HepG2 (cell line): ENCODE results near the gene MAFF. TPM values are rescaled to one million over a fixed set of nuclear protein-coding genes. Genes with fewer than 3 reads are reported as not detected.
A peak's percentile ranks its signal among the peaks of the same experiment; 100 is the strongest.

ENCODE experiments used
- CBX5 ChIP-seq: sonication (generic); formaldehyde crosslinking; IDR thresholded peaks from 2 replicates; pipeline ENCODE4 v1.4.0; 2020; ENCODE audit warnings: missing genetic modification reagents, borderline replicate concordance
- FOXO1 ChIP-seq: sonication (generic); formaldehyde crosslinking; IDR thresholded peaks from 2 replicates; pipeline ENCODE4 v1.4.0; 2020; ENCODE audit warnings: missing genetic modification reagents
- GFI1 ChIP-seq: sonication (generic); formaldehyde crosslinking; IDR thresholded peaks from 2 replicates; pipeline ENCODE4 v1.5.0; 2020; ENCODE audit warnings: missing genetic modification reagents, mild to moderate bottlenecking, borderline replicate concordance
- HMGXB4 ChIP-seq, 2 experiments: sonication (generic) in 1 of 2; formaldehyde crosslinking in 1 of 2; IDR thresholded peaks; 2 replicates each; pipeline versions ENCODE4 v1.4.0 to v1.6.1; 2018 to 2020; ENCODE audit warnings: missing genetic modification reagents in 2 of 2, borderline replicate concordance in 1 of 2, low read depth in 1 of 2, mild to moderate bottlenecking in 1 of 2, missing biosample characterization in 1 of 2
- ISL2 ChIP-seq: sonication (generic); formaldehyde crosslinking; IDR thresholded peaks from 2 replicates; pipeline ENCODE4 v1.5.0; 2020; ENCODE audit warnings: missing genetic modification reagents
- MAFK ChIP-seq, 2 experiments: IDR thresholded peaks in 1 of 2; conservative IDR thresholded peaks in 1 of 2; 2 replicates each; pipeline ENCODE4 v1.6.1; 2011; ENCODE audit warnings: improper control_type of control experiment in 2 of 2, low read length in 2 of 2
- MBNL3 ChIP-seq: fragments of 250-450 bp; sonication (Bioruptor Pico); conservative IDR thresholded peaks from 2 replicates; pipeline ENCODE4 v1.8.0; 2022; ENCODE audit warnings: mild to moderate bottlenecking, inconsistent platforms
- POLR2AphosphoS5 ChIP-seq: IDR thresholded peaks from 2 replicates; pipeline ENCODE4 v1.6.1; 2012; ENCODE audit warnings: low read depth, low read length
- YEATS2 ChIP-seq: sonication (generic); formaldehyde crosslinking; IDR thresholded peaks from 2 replicates; pipeline ENCODE4 v1.4.0; 2020; ENCODE audit warnings: missing genetic modification reagents, borderline replicate concordance
- ZNF230 ChIP-seq: sonication (generic); formaldehyde crosslinking; IDR thresholded peaks from 2 replicates; pipeline ENCODE4 v1.4.0; 2020; ENCODE audit warnings: mild to moderate bottlenecking, missing genetic modification reagents
- ZNF296 ChIP-seq: sonication (generic); formaldehyde crosslinking; conservative IDR thresholded peaks from 2 replicates; pipeline ENCODE4 v1.5.0; 2020; ENCODE audit warnings: mild to moderate bottlenecking, missing genetic modification reagents
- ZNF557 ChIP-seq: sonication (generic); formaldehyde crosslinking; IDR thresholded peaks from 2 replicates; pipeline ENCODE4 v1.4.0; 2020; ENCODE audit warnings: missing genetic modification reagents
- ZNF766 ChIP-seq: sonication (generic); formaldehyde crosslinking; IDR thresholded peaks from 2 replicates; pipeline ENCODE4 v1.5.0; 2020; ENCODE audit warnings: missing genetic modification reagents, borderline replicate concordance
- polyA plus RNA-seq, 8 experiments: library from polyadenylated mRNA; depleted of rRNA in 3 of 8; stranded (reverse) in 7 of 8; unstranded in 1 of 8; fragments of >200 nt; fragmentation: Illumina TruSeq in 4 of 8; extraction: Trizol in 4 of 8; gene quantifications; 2 replicates each; pipeline versions ENCODE4 v1.2.1 to v1.2.3, GENCODE V29; 2011 to 2016; ENCODE audit warnings: low read depth in 4 of 8, missing spikeins in 1 of 8, mixed read lengths in 1 of 8; ENCODE audit not compliant: insufficient read depth in 1 of 8
- total RNA-seq, 5 experiments: library from RNA; depleted of rRNA; stranded (reverse); fragments of >200 nt; fragmentation: Illumina TruSeq; extraction: Trizol; gene quantifications; 2 replicates each; pipeline ENCODE4 v1.2.3, GENCODE V29; 2016; ENCODE audit warnings: low read depth in 1 of 5
- TF ChIP-seq, protein P1 (sequence below): sonication (generic); formaldehyde crosslinking; IDR thresholded peaks from 2 replicates; pipeline ENCODE4 v1.5.0; 2020; ENCODE audit warnings: mild to moderate bottlenecking, missing genetic modification reagents
- TF ChIP-seq, protein P2 (sequence below): sonication (generic); formaldehyde crosslinking; IDR thresholded peaks from 2 replicates; pipeline ENCODE4 v1.5.1; 2020; ENCODE audit warnings: mild to moderate bottlenecking, missing genetic modification reagents
- TF ChIP-seq, protein P3 (sequence below): sonication (generic); formaldehyde crosslinking; IDR thresholded peaks from 2 replicates; pipeline ENCODE4 v1.8.0; 2022; ENCODE audit warnings: mild to moderate bottlenecking, missing genetic modification reagents; ENCODE audit not compliant: insufficient replicate concordance
- TF ChIP-seq, protein P4 (sequence below): sonication (generic); formaldehyde crosslinking; IDR thresholded peaks from 2 replicates; pipeline ENCODE4 v1.8.0; 2022; ENCODE audit warnings: missing genetic modification reagents, mild to moderate bottlenecking, borderline replicate concordance

The MAFF gene
- total and polyA plus RNA-seq, 2 of the 13 experiments (the other 11 are each of a cell fraction or from before 2014, with no cell fraction given), result 5.4 to 14.3 TPM

GRCh38 chr22:38191731-38192474 lies 9.9 kb upstream of the MAFF start (continued):
- TF ChIP-seq ZNF766 (CRISPR knock-in tag), result no peak
- TF ChIP-seq, protein P1, sequence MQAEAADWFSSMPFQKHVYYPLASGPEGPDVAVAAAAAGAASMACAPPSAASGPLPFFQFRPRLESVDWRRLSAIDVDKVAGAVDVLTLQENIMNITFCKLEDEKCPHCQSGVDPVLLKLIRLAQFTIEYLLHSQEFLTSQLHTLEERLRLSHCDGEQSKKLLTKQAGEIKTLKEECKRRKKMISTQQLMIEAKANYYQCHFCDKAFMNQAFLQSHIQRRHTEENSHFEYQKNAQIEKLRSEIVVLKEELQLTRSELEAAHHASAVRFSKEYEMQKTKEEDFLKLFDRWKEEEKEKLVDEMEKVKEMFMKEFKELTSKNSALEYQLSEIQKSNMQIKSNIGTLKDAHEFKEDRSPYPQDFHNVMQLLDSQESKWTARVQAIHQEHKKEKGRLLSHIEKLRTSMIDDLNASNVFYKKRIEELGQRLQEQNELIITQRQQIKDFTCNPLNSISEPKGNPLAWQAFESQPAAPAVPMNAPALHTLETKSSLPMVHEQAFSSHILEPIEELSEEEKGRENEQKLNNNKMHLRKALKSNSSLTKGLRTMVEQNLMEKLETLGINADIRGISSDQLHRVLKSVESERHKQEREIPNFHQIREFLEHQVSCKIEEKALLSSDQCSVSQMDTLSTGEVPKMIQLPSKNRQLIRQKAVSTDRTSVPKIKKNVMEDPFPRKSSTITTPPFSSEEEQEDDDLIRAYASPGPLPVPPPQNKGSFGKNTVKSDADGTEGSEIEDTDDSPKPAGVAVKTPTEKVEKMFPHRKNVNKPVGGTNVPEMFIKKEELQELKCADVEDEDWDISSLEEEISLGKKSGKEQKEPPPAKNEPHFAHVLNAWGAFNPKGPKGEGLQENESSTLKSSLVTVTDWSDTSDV (CRISPR knock-in tag), result 0 out of 2 replicates have a peak, but pooled peaks have one; percentile 57
- no peak for TF ChIP-seq GFI1 (CRISPR knock-in tag)
- TF ChIP-seq ZNF557 (CRISPR knock-in tag), result no peak
- no peak for TF ChIP-seq YEATS2
- no peak for TF ChIP-seq FOXO1 (CRISPR knock-in tag)
- TF ChIP-seq CBX5 (CRISPR knock-in tag), result no peak
- no peak for TF ChIP-seq ZNF296 (CRISPR knock-in tag)
- TF ChIP-seq, protein P2, sequence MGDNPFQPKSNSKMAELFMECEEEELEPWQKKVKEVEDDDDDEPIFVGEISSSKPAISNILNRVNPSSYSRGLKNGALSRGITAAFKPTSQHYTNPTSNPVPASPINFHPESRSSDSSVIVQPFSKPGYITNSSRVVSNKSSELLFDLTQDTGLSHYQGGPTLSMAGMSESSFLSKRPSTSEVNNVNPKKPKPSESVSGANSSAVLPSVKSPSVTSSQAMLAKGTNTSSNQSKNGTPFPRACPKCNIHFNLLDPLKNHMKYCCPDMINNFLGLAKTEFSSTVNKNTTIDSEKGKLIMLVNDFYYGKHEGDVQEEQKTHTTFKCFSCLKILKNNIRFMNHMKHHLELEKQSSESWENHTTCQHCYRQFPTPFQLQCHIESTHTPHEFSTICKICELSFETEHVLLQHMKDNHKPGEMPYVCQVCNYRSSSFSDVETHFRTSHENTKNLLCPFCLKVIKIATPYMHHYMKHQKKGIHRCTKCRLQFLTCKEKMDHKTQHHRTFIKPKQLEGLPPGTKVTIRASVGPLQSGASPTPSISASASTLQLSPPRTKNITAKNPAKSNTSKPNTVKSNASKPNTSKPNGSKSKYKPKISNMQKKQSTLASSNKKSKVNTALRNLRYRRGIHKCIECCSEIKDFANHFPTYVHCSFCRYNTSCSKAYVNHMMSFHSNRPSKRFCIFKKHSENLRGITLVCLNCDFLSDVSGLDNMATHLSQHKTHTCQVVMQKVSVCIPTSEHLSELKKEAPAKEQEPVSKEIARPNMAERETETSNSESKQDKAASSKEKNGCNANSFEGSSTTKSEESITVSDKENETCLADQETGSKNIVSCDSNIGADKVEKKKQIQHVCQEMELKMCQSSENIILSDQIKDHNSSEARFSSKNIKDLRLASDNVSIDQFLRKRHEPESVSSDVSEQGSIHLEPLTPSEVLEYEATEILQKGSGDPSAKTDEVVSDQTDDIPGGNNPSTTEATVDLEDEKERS (CRISPR knock-in tag), result 0 out of 2 replicates have a peak, but pooled peaks have one; percentile 55
- no peak for TF ChIP-seq HMGXB4 (CRISPR knock-in tag; IDR thresholded peaks at IDR 0.05; ENCODE audit: borderline replicate concordance in 1 of 2, low read depth in 1 of 2)
- no peak for TF ChIP-seq MAFK (conservative IDR thresholded peaks at IDR 0.05 in 1 of 2, IDR thresholded peaks at IDR 0.05 in 1 of 2; ENCODE audit: low read length in 2 of 2)
- TF ChIP-seq POLR2AphosphoS5, result no peak
- TF ChIP-seq MBNL3 (CRISPR knock-in tag), result no peak
- TF ChIP-seq, protein P3, sequence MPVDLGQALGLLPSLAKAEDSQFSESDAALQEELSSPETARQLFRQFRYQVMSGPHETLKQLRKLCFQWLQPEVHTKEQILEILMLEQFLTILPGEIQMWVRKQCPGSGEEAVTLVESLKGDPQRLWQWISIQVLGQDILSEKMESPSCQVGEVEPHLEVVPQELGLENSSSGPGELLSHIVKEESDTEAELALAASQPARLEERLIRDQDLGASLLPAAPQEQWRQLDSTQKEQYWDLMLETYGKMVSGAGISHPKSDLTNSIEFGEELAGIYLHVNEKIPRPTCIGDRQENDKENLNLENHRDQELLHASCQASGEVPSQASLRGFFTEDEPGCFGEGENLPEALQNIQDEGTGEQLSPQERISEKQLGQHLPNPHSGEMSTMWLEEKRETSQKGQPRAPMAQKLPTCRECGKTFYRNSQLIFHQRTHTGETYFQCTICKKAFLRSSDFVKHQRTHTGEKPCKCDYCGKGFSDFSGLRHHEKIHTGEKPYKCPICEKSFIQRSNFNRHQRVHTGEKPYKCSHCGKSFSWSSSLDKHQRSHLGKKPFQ (CRISPR knock-in tag), result peak; percentile 39
- TF ChIP-seq, protein P4, sequence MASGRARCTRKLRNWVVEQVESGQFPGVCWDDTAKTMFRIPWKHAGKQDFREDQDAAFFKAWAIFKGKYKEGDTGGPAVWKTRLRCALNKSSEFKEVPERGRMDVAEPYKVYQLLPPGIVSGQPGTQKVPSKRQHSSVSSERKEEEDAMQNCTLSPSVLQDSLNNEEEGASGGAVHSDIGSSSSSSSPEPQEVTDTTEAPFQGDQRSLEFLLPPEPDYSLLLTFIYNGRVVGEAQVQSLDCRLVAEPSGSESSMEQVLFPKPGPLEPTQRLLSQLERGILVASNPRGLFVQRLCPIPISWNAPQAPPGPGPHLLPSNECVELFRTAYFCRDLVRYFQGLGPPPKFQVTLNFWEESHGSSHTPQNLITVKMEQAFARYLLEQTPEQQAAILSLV (CRISPR knock-in tag), result no peak
- no peak for TF ChIP-seq ISL2
- TF ChIP-seq ZNF230 (CRISPR knock-in tag), result no peak
